Measurements from ENCODE around the gene FNDC10.
"Not testable (repeated sequence)": the region's sequence is repeated elsewhere in the genome, so short reads cannot be mapped to it uniquely, and the experiment has no call there.

DNA sequence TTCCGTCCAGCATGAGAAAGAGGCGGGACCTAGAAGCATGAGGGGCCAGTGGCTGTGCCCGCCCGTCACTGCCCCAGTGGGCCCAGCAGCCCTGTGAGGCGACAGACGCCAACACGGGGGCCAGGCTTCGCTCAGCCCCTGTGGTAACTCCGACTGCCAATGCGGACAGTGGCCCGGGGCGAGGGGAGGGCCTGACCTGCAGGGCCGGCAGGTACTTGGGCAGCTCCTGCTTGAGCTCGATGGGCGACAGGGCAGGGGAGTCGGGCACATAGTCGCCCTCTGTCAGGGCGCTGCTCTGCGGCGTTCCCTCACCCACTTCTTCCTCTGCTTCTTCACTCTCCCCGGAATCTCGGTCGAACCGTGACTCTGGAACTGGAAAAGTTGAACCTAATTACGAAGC, 40.1 kb upstream of the FNDC10 start:
- TF ChIP-seq, protein P1, sequence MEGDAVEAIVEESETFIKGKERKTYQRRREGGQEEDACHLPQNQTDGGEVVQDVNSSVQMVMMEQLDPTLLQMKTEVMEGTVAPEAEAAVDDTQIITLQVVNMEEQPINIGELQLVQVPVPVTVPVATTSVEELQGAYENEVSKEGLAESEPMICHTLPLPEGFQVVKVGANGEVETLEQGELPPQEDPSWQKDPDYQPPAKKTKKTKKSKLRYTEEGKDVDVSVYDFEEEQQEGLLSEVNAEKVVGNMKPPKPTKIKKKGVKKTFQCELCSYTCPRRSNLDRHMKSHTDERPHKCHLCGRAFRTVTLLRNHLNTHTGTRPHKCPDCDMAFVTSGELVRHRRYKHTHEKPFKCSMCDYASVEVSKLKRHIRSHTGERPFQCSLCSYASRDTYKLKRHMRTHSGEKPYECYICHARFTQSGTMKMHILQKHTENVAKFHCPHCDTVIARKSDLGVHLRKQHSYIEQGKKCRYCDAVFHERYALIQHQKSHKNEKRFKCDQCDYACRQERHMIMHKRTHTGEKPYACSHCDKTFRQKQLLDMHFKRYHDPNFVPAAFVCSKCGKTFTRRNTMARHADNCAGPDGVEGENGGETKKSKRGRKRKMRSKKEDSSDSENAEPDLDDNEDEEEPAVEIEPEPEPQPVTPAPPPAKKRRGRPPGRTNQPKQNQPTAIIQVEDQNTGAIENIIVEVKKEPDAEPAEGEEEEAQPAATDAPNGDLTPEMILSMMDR (IDR thresholded peaks at IDR 0.05) = not testable (repeated sequence)
- not testable (repeated sequence) for TF ChIP-seq POLR2A (IDR thresholded peaks at IDR 0.05)
